K562 (cell line): Measurements from ENCODE around the gene BLM. TPM values are rescaled to one million over a fixed set of nuclear protein-coding genes. Genes with fewer than 3 reads are reported as not detected.

Experiments
- DMBX1 ChIP-seq: fragments of 250-450 bp; sonication (Bioruptor Pico); IDR thresholded peaks from 2 replicates; pipeline ENCODE4 v1.8.0; 2022; ENCODE audit warnings: inconsistent platforms, mild to moderate bottlenecking, moderate library complexity, borderline replicate concordance
- HNRNPLL ChIP-seq: fragments of 200-400 bp; formaldehyde crosslinking; IDR thresholded peaks from 2 replicates; pipeline ENCODE4 v1.6.1; 2017; ENCODE audit warnings: low read length, low read depth, mild to moderate bottlenecking; ENCODE audit not compliant: poor library complexity, severe bottlenecking
- NR1H2 ChIP-seq: sonication (generic); formaldehyde crosslinking; IDR thresholded peaks from 2 replicates; pipeline ENCODE4 v1.4.0; 2020; ENCODE audit warnings: mild to moderate bottlenecking, missing genetic modification reagents
- PHB2 ChIP-seq: fragments of 450-650 bp; IDR thresholded peaks from 2 replicates; pipeline ENCODE4 v1.6.1; 2017; ENCODE audit warnings: low read depth
- RHOXF2B ChIP-seq: fragments of 250-450 bp; sonication (Bioruptor Pico); conservative IDR thresholded peaks from 2 replicates; pipeline ENCODE4 v1.5.1; 2021
- SMC3 ChIP-seq: conservative IDR thresholded peaks from 2 replicates; pipeline ENCODE4 v1.6.1; 2011; ENCODE audit warnings: low read depth, low read length, improper control_type of control experiment; ENCODE audit not compliant: insufficient read depth
- SREBF2 ChIP-seq: sonication (generic); formaldehyde crosslinking; IDR thresholded peaks from 2 replicates; pipeline ENCODE4 v1.4.0; 2020; ENCODE audit warnings: mild to moderate bottlenecking, missing genetic modification reagents
- SRSF9 ChIP-seq: fragments of 200-400 bp; formaldehyde crosslinking; IDR thresholded peaks from 2 replicates; pipeline ENCODE4 v1.6.1; 2017; ENCODE audit warnings: low read depth, low read length, borderline replicate concordance
- TAF15 ChIP-seq: fragments of 200-400 bp; formaldehyde crosslinking; IDR thresholded peaks from 2 replicates; pipeline ENCODE4 v1.6.1; 2017; ENCODE audit warnings: mild to moderate bottlenecking, low read depth, low read length, moderate library complexity
- TBL1XR1 ChIP-seq, 2 experiments: IDR thresholded peaks; 2 replicates each; pipeline ENCODE4 v1.6.1; 2012; ENCODE audit warnings: improper control_type of control experiment in 2 of 2, low read length in 2 of 2, mild to moderate bottlenecking in 1 of 2
- ZNF384 ChIP-seq: IDR thresholded peaks from 2 replicates; pipeline ENCODE4 v1.6.1; 2012; ENCODE audit warnings: low read depth, low read length, improper control_type of control experiment
- ZNF507 ChIP-seq: conservative IDR thresholded peaks from 2 replicates; pipeline ENCODE4 v1.6.1; 2017; ENCODE audit warnings: missing genetic modification characterization, missing compliant biosample characterization
- polyA plus RNA-seq, 8 experiments: library from polyadenylated mRNA; depleted of rRNA in 4 of 8; stranded (reverse) in 5 of 8; unstranded in 3 of 8; fragments of >200 nt; fragmentation: Nextera tagmentation in 2 of 8; fragmentation: Illumina TruSeq in 1 of 8; extraction: Ambion mirVana in 2 of 8; extraction: Trizol in 1 of 8; gene quantifications; 2 replicates each; pipeline versions ENCODE4 v1.2.1 to v1.2.3, GENCODE V29; 2011 to 2014; ENCODE audit warnings: inconsistent platforms in 1 of 8, missing spikeins in 1 of 8
- total RNA-seq, 7 experiments: library from RNA; depleted of rRNA in 6 of 7; stranded (reverse); fragments of >200 nt in 6 of 7; fragmentation: Illumina TruSeq in 2 of 7; extraction: Trizol in 2 of 7; gene quantifications; 2 replicates each; pipeline versions ENCODE4 v1.2.1 to v1.2.3, GENCODE V29; 2011 to 2021; ENCODE audit warnings: low replicate concordance in 1 of 7
- TF ChIP-seq, protein P1 (sequence below): sonication (generic); formaldehyde crosslinking; IDR thresholded peaks from 2 replicates; pipeline ENCODE4 v1.8.0; 2022; ENCODE audit warnings: mild to moderate bottlenecking, missing genetic modification reagents
- TF ChIP-seq, protein P2 (sequence below): IDR thresholded peaks from 2 replicates; pipeline ENCODE4 v1.6.1; 2011; ENCODE audit not compliant: insufficient read length; ENCODE audit errors: extremely low read depth
- TF ChIP-seq, protein P3 (sequence below): fragments of 250-450 bp; sonication (Bioruptor Pico); IDR thresholded peaks from 2 replicates; pipeline ENCODE4 v1.8.0; 2021; ENCODE audit warnings: mild to moderate bottlenecking, moderate library complexity
- TF ChIP-seq, protein P4 (sequence below): fragments of 250-450 bp; sonication (Bioruptor Pico); IDR thresholded peaks from 2 replicates; pipeline ENCODE4 v1.5.0; 2021; ENCODE audit warnings: mild to moderate bottlenecking, borderline replicate concordance

Gene BLM
- total and polyA plus RNA-seq, 9 of the 15 experiments (the other 6 are each of a cell fraction or from before 2014, with no cell fraction given): 21.0 to 56.0 (median 43.9) TPM

DNA sequence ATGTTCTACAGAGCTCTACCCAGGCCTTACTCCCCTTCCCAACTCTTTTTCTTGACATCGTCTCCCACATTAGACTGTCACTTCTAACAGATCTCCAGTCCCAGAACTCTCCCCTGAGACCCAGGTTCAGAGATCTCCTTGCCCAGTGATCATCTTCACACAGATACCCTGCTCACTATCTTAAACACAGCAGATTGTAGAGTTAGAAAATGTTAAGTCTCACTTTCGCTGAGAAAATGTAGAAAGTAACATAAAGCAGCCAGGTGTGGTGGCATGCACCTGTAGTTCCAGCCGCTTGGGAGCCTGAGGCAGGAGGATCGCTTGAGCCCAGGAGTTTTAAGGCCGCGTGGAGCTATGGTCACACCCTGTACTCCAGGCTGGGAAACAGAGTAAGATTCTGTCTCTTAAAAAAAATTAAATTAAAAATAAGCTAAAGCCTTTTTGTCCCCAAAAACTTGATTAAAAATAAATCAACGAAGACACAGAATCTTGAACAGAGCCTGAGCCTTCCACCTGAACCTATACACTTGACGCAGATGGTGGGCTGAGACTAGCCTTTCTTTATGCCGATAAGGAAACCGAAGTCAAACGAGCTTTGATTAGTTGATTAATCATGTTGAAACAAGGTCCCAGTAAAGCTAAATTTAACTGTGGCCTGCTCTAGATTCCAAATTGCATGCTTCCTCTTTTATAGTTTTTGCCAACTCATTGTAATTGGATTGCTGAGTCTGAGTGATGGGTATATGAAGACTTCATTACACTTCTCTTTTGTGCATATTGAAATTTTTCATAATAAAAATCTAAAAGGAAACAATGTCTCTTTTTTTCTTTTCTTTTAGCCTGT lies 31.3 kb upstream of the BLM start (continued):
- TF ChIP-seq, protein P1, sequence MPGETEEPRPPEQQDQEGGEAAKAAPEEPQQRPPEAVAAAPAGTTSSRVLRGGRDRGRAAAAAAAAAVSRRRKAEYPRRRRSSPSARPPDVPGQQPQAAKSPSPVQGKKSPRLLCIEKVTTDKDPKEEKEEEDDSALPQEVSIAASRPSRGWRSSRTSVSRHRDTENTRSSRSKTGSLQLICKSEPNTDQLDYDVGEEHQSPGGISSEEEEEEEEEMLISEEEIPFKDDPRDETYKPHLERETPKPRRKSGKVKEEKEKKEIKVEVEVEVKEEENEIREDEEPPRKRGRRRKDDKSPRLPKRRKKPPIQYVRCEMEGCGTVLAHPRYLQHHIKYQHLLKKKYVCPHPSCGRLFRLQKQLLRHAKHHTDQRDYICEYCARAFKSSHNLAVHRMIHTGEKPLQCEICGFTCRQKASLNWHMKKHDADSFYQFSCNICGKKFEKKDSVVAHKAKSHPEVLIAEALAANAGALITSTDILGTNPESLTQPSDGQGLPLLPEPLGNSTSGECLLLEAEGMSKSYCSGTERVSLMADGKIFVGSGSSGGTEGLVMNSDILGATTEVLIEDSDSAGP (CRISPR knock-in tag): no peak
- no peak for TF ChIP-seq SRSF9
- TF ChIP-seq ZNF507 (tag): no peak
- TF ChIP-seq DMBX1 (CRISPR knock-in tag): no peak
- no peak for TF ChIP-seq NR1H2 (CRISPR knock-in tag)
- no peak for TF ChIP-seq ZNF384
- TF ChIP-seq, protein P2, sequence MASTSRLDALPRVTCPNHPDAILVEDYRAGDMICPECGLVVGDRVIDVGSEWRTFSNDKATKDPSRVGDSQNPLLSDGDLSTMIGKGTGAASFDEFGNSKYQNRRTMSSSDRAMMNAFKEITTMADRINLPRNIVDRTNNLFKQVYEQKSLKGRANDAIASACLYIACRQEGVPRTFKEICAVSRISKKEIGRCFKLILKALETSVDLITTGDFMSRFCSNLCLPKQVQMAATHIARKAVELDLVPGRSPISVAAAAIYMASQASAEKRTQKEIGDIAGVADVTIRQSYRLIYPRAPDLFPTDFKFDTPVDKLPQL: no peak
- no peak for TF ChIP-seq RHOXF2B (CRISPR knock-in tag)
- 0 out of 4 replicates have a peak, but pooled peaks of 1 of the 2 experiments have one; percentile 33 for TF ChIP-seq TBL1XR1 (IDR thresholded peaks at IDR 0.05; ENCODE audit: low read length in 2 of 2)
- TF ChIP-seq PHB2: no peak
- TF ChIP-seq SMC3: no peak
- TF ChIP-seq TAF15: no peak
- no peak for TF ChIP-seq SREBF2 (CRISPR knock-in tag)
- no peak for TF ChIP-seq HNRNPLL
- TF ChIP-seq, protein P3, sequence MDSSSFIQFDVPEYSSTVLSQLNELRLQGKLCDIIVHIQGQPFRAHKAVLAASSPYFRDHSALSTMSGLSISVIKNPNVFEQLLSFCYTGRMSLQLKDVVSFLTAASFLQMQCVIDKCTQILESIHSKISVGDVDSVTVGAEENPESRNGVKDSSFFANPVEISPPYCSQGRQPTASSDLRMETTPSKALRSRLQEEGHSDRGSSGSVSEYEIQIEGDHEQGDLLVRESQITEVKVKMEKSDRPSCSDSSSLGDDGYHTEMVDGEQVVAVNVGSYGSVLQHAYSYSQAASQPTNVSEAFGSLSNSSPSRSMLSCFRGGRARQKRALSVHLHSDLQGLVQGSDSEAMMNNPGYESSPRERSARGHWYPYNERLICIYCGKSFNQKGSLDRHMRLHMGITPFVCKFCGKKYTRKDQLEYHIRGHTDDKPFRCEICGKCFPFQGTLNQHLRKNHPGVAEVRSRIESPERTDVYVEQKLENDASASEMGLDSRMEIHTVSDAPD (CRISPR knock-in tag): no peak
- TF ChIP-seq, protein P4, sequence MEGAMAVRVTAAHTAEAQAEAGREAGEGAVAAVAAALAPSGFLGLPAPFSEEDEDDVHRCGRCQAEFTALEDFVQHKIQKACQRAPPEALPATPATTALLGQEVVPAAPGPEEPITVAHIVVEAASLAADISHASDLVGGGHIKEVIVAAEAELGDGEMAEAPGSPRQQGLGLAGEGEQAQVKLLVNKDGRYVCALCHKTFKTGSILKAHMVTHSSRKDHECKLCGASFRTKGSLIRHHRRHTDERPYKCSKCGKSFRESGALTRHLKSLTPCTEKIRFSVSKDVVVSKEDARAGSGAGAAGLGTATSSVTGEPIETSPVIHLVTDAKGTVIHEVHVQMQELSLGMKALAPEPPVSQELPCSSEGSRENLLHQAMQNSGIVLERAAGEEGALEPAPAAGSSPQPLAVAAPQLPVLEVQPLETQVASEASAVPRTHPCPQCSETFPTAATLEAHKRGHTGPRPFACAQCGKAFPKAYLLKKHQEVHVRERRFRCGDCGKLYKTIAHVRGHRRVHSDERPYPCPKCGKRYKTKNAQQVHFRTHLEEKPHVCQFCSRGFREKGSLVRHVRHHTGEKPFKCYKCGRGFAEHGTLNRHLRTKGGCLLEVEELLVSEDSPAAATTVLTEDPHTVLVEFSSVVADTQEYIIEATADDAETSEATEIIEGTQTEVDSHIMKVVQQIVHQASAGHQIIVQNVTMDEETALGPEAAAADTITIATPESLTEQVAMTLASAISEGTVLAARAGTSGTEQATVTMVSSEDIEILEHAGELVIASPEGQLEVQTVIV (CRISPR knock-in tag): no peak
